CD4-positive, alpha-beta memory T cell (primary cell): ENCODE results near the gene PRSS57. TPM values are rescaled to one million over a fixed set of nuclear protein-coding genes. Genes with fewer than 3 reads are reported as not detected.

Experiments
- CTCF ChIA-PET: fragments of 350-600 bp; sonication (Branson Sonifier 250); formaldehyde crosslinking; loops from one replicate; lab custom pipeline; 2021; ENCODE audit warnings: inconsistent platforms; ENCODE audit not compliant: partially characterized antibody; lab: Charles Lee
- POLR2A ChIA-PET: fragments of 350-600 bp; sonication (Branson Sonifier 250); formaldehyde crosslinking; loops from one replicate; lab custom pipeline; 2021; ENCODE audit not compliant: partially characterized antibody; lab: Charles Lee
- DNase-seq, 5 donors: peaks; one replicate each; pipeline versions ENCODE4 v3.0.0 to v3.0.0-alpha.2; 2020 to 2022; ENCODE audit warnings: mixed read lengths in 1 of 5
- H3K27ac ChIP-seq: one replicate; pipeline ENCODE4 v1.7.0; 2013; ENCODE audit warnings: low read depth, low read length
- H3K27me3 ChIP-seq: 2 replicates; pipeline ENCODE4 v1.7.0; 2013; ENCODE audit warnings: mild to moderate bottlenecking, low read length, moderate library complexity; ENCODE audit not compliant: insufficient read depth
- H3K36me3 ChIP-seq: 2 replicates; pipeline ENCODE4 v1.7.0; 2013; ENCODE audit warnings: mild to moderate bottlenecking, low read length, moderate library complexity; ENCODE audit not compliant: insufficient read depth
- H3K4me1 ChIP-seq: 2 replicates; pipeline ENCODE4 v1.7.0; 2013; ENCODE audit warnings: mild to moderate bottlenecking, low read length, moderate library complexity; ENCODE audit not compliant: insufficient read depth
- H3K4me3 ChIP-seq, 2 donors: one replicate each; pipeline ENCODE4 v1.7.0; 2013; ENCODE audit warnings: low read length in 2 of 2, mild to moderate bottlenecking in 1 of 2
- H3K9me3 ChIP-seq, 2 donors: one replicate each; pipeline ENCODE4 v1.7.0; 2013; ENCODE audit warnings: low read length in 2 of 2, control low read depth in 1 of 2; ENCODE audit not compliant: control insufficient read depth in 1 of 2
- H3K27ac Mint-ChIP-seq, 7 donors: one replicate each; pipeline ENCODE4 v1.8.0; 2020 to 2021; ENCODE audit warnings: mixed read lengths in 7 of 7, mild to moderate bottlenecking in 6 of 7, inconsistent platforms in 3 of 7, moderate library complexity in 3 of 7
- H3K27me3 Mint-ChIP-seq, 2 donors: one replicate each; pipeline ENCODE4 v1.8.0; 2020 to 2021; ENCODE audit warnings: mixed read lengths in 2 of 2
- H3K36me3 Mint-ChIP-seq, 2 donors: one replicate each; pipeline ENCODE4 v1.8.0; 2020 to 2021; ENCODE audit warnings: mixed read lengths in 2 of 2, inconsistent platforms in 1 of 2, mild to moderate bottlenecking in 1 of 2
- H3K4me1 Mint-ChIP-seq, 4 donors: one replicate each; pipeline ENCODE4 v1.8.0; 2020 to 2021; ENCODE audit warnings: mixed read lengths in 4 of 4, mild to moderate bottlenecking in 1 of 4
- H3K4me3 Mint-ChIP-seq, 8 donors: one replicate each; pipeline ENCODE4 v1.8.0; 2020 to 2021; ENCODE audit warnings: mixed read lengths in 8 of 8, mild to moderate bottlenecking in 7 of 8, moderate library complexity in 6 of 8, inconsistent platforms in 3 of 8
- H3K9me3 Mint-ChIP-seq, 8 donors: one replicate each; pipeline ENCODE4 v1.8.0; 2020 to 2021; ENCODE audit warnings: mixed read lengths in 8 of 8, mild to moderate bottlenecking in 5 of 8, inconsistent platforms in 3 of 8, moderate library complexity in 1 of 8
- intact Hi-C: fragments of 100-400 bp; cut with micrococcal nuclease; formaldehyde crosslinking; loops from one replicate; pipeline ENCODE4 v1.15.1; 2023
- polyA plus RNA-seq, 2 donors: library from polyadenylated mRNA; unstranded; fragments of 300-500 nt; fragmentation: Illumina TruSeq; gene quantifications; one replicate each; pipeline ENCODE4 v1.2.3, GENCODE V29; 2021
- total RNA-seq, 2 experiments: library from RNA; stranded (reverse); gene quantifications; one replicate each; pipeline ENCODE4 v1.2.3, GENCODE V29; 2021

Gene PRSS57
- total and polyA plus RNA-seq, 4 experiments from 2014 or later = not detected

DNA sequence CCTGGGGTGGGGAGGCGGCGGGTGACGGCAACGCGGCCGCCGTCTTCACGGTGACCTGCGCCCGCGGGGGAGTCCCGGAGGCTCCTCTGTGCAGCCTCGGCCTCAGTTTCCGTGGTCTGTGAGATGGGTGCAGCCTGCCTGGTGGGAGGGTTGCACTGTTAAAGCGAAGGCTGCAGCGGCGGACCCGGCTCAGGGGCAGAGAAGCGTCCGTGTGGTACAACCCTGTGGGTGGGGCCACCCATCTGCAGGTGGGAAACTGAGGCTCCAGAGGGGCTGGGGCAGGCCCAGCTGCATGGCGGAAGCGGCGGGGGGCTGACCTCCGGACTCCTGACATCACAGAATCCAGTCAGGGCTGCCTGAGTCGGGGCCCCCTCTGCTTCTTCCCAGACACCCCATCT is 55.1 kb downstream of the PRSS57 start:
- no peak for DNase-seq
- ChIA-PET POLR2A (interaction anchor here (1.2 to 1.6 kb wide), 2 partner anchors 9 to 21 kb away, joined by 3 to 8 read pairs; no protein-coding TSS in a partner anchor), CTCF (no interaction called here)
- no peak overlapping the region for H3K4me3 ChIP-seq
- intact Hi-C loops = no loop called here
- H3K27me3 ChIP-seq = no peaks in the 10 kb centered on the region
- peak overlapping the region in 2 of 7 donors; percentile 69 to 95 for H3K27ac Mint-ChIP-seq
- H3K4me1 Mint-ChIP-seq = peaks cover 4 to 15% (median 6%) of the 10 kb centered on the region in 4 donors
- H3K27ac ChIP-seq = no peak overlapping the region
- H3K36me3 ChIP-seq = no peaks in the 10 kb centered on the region
- peaks cover 1 to 3% of the 10 kb centered on the region in 2 donors for H3K36me3 Mint-ChIP-seq
- peak overlapping the region in 1 of 8 donors; percentile 45 for H3K4me3 Mint-ChIP-seq
- peaks cover 0 to 3% (median 0%) of the 10 kb centered on the region in 8 donors for H3K9me3 Mint-ChIP-seq
- H3K9me3 ChIP-seq = no peaks in the 10 kb centered on the region
- peaks cover 12% of the 10 kb centered on the region for H3K4me1 ChIP-seq
- no peaks in the 10 kb centered on the region for H3K27me3 Mint-ChIP-seq

DNA sequence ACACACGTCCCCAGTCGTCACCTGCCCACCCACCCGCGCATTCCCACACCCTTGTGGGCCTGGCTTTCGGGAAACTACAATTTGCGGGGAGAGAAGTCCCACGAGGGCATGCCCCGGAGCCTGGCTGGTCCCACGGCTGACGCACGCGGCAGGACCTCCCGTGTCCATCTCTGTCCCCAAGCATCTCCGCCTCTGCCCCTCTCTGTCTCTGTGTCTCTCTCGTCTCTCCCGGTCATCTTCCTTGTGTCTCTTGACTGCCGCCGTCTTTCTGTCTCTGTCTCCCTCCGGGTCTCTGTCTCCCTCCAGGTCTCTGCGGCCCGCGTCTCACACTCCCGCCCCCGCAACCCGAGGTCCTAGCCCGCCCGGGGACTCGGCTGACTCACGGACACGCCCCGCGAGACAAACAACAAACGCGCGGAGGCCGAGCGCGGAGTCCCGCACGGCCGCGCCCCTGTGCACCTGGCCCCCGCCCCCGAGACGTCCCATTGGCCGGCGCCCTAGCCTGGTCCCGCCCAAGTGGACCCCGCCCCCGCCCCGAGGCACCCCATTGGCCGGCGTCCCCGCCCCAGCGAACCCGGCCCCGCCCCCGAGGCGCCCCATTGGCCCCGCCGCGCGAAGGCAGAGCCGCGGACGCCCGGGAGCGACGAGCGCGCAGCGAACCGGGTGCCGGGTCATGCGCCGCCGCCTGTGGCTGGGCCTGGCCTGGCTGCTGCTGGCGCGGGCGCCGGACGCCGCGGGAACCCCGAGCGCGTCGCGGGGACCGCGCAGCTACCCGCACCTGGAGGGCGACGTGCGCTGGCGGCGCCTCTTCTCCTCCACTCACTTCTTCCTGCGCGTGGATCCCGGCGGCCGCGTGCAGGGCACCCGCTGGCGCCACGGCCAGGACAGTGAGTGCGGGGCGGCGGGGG is 55.7 kb downstream of the PRSS57 start, which contains the start of gene FGF22:
TSS of gene FGF22 (plus strand) at position 627 of the 908 bp plus-strand sequence. CDS start at position 674, 47 bp downstream.
- peaks cover 4 to 15% (median 6%) of the 10 kb centered on the region in 4 donors for H3K4me1 Mint-ChIP-seq
- intact Hi-C loops = loop anchor here (2.0 to 10.0 kb wide), 2 partner anchors 21 to 125 kb away; no protein-coding TSS in a partner anchor
- ChIA-PET CTCF (no interaction called here), POLR2A (interaction anchor here (0.6 to 1.6 kb wide), 4 partner anchors 9 to 629 kb away, joined by 3 to 8 read pairs (median 3); no protein-coding TSS in a partner anchor)
- Histone ChIP-seq H3K9me3 (no peaks in the 10 kb centered on the region), H3K4me3 (peak within 1 kb of the TSS; percentile 52 to 63), H3K27ac (peak within 1 kb of the TSS; percentile 15), H3K36me3 (no peaks in the 10 kb centered on the region), H3K4me1 (peaks cover 12% of the 10 kb centered on the region), H3K27me3 (no peaks in the 10 kb centered on the region)
- peak; percentile 91 to 95 (median 92) for DNase-seq
- H3K27ac Mint-ChIP-seq = peak within 1 kb of the TSS; percentile 89 to 95 (median 94)
- peaks cover 0 to 3% (median 0%) of the 10 kb centered on the region in 8 donors for H3K9me3 Mint-ChIP-seq
- peaks cover 0 to 1% of the 10 kb centered on the region in 2 donors for H3K36me3 Mint-ChIP-seq
- peak within 1 kb of the TSS; percentile 83 to 93 (median 88) for H3K4me3 Mint-ChIP-seq
- H3K27me3 Mint-ChIP-seq = no peaks in the 10 kb centered on the region

DNA sequence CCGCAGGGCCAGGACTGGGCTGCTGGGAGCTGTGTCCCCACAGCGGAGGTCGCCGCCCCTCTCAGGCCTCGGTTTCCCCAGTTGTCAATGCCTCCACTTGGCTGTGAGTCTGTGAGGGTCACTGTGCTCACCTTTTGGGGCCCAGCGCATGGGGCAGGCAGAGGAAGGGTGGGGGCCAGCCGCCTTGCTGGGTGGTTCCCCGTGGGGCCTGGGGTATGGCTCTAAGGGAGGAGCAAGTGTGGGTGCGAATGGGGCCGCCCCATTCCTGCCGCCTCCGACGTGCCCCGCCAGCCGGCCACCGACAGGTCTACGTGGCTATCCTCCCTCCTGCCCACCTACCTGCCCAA is 56.4 kb downstream of the PRSS57 start:
- peak overlapping the region; percentile 83 to 93 (median 88) for H3K4me3 Mint-ChIP-seq
- H3K27ac ChIP-seq = peak overlapping the region; percentile 15
- H3K36me3 Mint-ChIP-seq = peaks cover 0 to under 1% of the 10 kb centered on the region in 2 donors
- peaks cover 0 to 3% (median 0%) of the 10 kb centered on the region in 8 donors for H3K9me3 Mint-ChIP-seq
- peak overlapping the region in 3 of 7 donors; percentile 89 to 94 (median 92) for H3K27ac Mint-ChIP-seq
- H3K36me3 ChIP-seq = no peaks in the 10 kb centered on the region
- CTCF ChIA-PET = no interaction called here
- no peak for DNase-seq
- H3K9me3 ChIP-seq = no peaks in the 10 kb centered on the region
- H3K27me3 ChIP-seq = no peaks in the 10 kb centered on the region
- no peaks in the 10 kb centered on the region for H3K27me3 Mint-ChIP-seq
- peaks cover 17% of the 10 kb centered on the region for H3K4me1 ChIP-seq
- intact Hi-C loops = loop anchor here (2.0 to 10.0 kb wide), 2 partner anchors 22 to 124 kb away; no protein-coding TSS in a partner anchor
- POLR2A ChIA-PET = interaction anchor here (0.9 kb wide), 1 partner anchor 630 kb away, joined by 3 read pairs; no protein-coding TSS in a partner anchor
- peaks cover 4 to 18% (median 8%) of the 10 kb centered on the region in 4 donors for H3K4me1 Mint-ChIP-seq
- H3K4me3 ChIP-seq = peak overlapping the region; percentile 52 to 63

Other genes starting within 250 kb of the PRSS57 start
- gene SHC2, start 234.4 kb downstream of the PRSS57 start, total RNA-seq = under 1 TPM; 0.55 to 0.64 TPM
- gene SHC2, start 234.4 kb downstream of the PRSS57 start, polyA plus RNA-seq = not detected
- 1 to 10 TPM; 1.5 to 1.9 TPM for gene MADCAM1, start 199.0 kb downstream of the PRSS57 start, total RNA-seq
- gene MADCAM1, start 199.0 kb downstream of the PRSS57 start, polyA plus RNA-seq = under 1 TPM; 0.11 to 0.24 TPM
- gene TPGS1, start 188.0 kb downstream of the PRSS57 start, total RNA-seq = 10 to 100 TPM; 31.8 to 32.0 TPM
- gene TPGS1, start 188.0 kb downstream of the PRSS57 start, polyA plus RNA-seq = 10 to 100 TPM; 22.2 to 37.6 TPM
- gene CDC34, start 163.7 kb downstream of the PRSS57 start, total RNA-seq = 10 to 100 TPM; 44.4 to 46.6 TPM
- gene CDC34, start 163.7 kb downstream of the PRSS57 start, polyA plus RNA-seq = 10 to 100 TPM; 26.7 to 44.0 TPM
- gene GZMM, start 151.4 kb downstream of the PRSS57 start, total RNA-seq = 10 to 100 TPM; 25.5 to 28.7 TPM
- 100 to 1,000 TPM in 1 of 2 donors, 10 to 100 TPM in 1; 82.1 to 122 TPM for gene GZMM, start 151.4 kb downstream of the PRSS57 start, polyA plus RNA-seq
- 100 to 1,000 TPM; 150 to 151 TPM for gene BSG, start 122.9 kb downstream of the PRSS57 start, total RNA-seq
- 100 to 1,000 TPM; 332 to 346 TPM for gene BSG, start 122.9 kb downstream of the PRSS57 start, polyA plus RNA-seq
- 1 to 10 TPM; 2.5 to 2.9 TPM for gene HCN2, start 105.6 kb downstream of the PRSS57 start, total RNA-seq
- not detected for gene HCN2, start 105.6 kb downstream of the PRSS57 start, polyA plus RNA-seq
- 100 to 1,000 TPM in 1 of 2 experiments, 10 to 100 TPM in 1; 98.9 to 103 TPM for gene POLRMT, start 61.9 kb downstream of the PRSS57 start, total RNA-seq
- gene POLRMT, start 61.9 kb downstream of the PRSS57 start, polyA plus RNA-seq = 10 to 100 TPM; 31.6 to 58.4 TPM
- 1 to 10 TPM; 1.8 to 1.9 TPM for gene FGF22, start 55.6 kb downstream of the PRSS57 start, total RNA-seq
- not detected for gene FGF22, start 55.6 kb downstream of the PRSS57 start, polyA plus RNA-seq
- gene RNF126, start 32.2 kb downstream of the PRSS57 start, total RNA-seq = 100 to 1,000 TPM; 105 to 112 TPM
- gene RNF126, start 32.2 kb downstream of the PRSS57 start, polyA plus RNA-seq = 10 to 100 TPM; 82.3 to 95.6 TPM
- 1 to 10 TPM; 2.9 to 3.4 TPM for gene FSTL3, start 19.1 kb downstream of the PRSS57 start, total RNA-seq
- 1 to 10 TPM; 2.0 to 2.1 TPM for gene FSTL3, start 19.1 kb downstream of the PRSS57 start, polyA plus RNA-seq
- not detected for gene PALM, start 13.5 kb upstream of the PRSS57 start, total RNA-seq
- gene PALM, start 13.5 kb upstream of the PRSS57 start, polyA plus RNA-seq = not detected
- not detected for gene MISP, start 55.7 kb upstream of the PRSS57 start, total RNA-seq
- not detected for gene MISP, start 55.7 kb upstream of the PRSS57 start, polyA plus RNA-seq
- gene PTBP1, start 102.0 kb upstream of the PRSS57 start, total RNA-seq = 100 to 1,000 TPM; 315 TPM
- 100 to 1,000 TPM in 1 of 2 donors, 10 to 100 TPM in 1; 67.7 to 177 TPM for gene PTBP1, start 102.0 kb upstream of the PRSS57 start, polyA plus RNA-seq
- not detected for gene PLPPR3, start 126.5 kb upstream of the PRSS57 start, total RNA-seq
- not detected for gene PLPPR3, start 126.5 kb upstream of the PRSS57 start, polyA plus RNA-seq
- gene AZU1, start 132.4 kb upstream of the PRSS57 start, total RNA-seq = not detected
- not detected for gene AZU1, start 132.4 kb upstream of the PRSS57 start, polyA plus RNA-seq
- not detected for gene PRTN3, start 145.5 kb upstream of the PRSS57 start, total RNA-seq
- gene PRTN3, start 145.5 kb upstream of the PRSS57 start, polyA plus RNA-seq = not detected
- gene ELANE, start 156.9 kb upstream of the PRSS57 start, total RNA-seq = not detected
- gene ELANE, start 156.9 kb upstream of the PRSS57 start, polyA plus RNA-seq = not detected
- gene CFD, start 164.2 kb upstream of the PRSS57 start, total RNA-seq = 1 to 10 TPM in 1 of 2 experiments, under 1 TPM in 1; 0.91 to 1.1 TPM
- gene CFD, start 164.2 kb upstream of the PRSS57 start, polyA plus RNA-seq = 1 to 10 TPM in 1 of 2 donors, not detected in 1; 4.8 TPM
- gene MED16, start 197.7 kb upstream of the PRSS57 start, total RNA-seq = 10 to 100 TPM; 68.3 to 71.7 TPM
- 100 to 1,000 TPM in 1 of 2 donors, 10 to 100 TPM in 1; 48.6 to 125 TPM for gene MED16, start 197.7 kb upstream of the PRSS57 start, polyA plus RNA-seq
- gene RNU6-9, start 198.0 kb upstream of the PRSS57 start, total RNA-seq = not detected
- gene RNU6-9, start 198.0 kb upstream of the PRSS57 start, polyA plus RNA-seq = not detected
- 100 to 1,000 TPM; 153 to 160 TPM for gene R3HDM4, start 217.8 kb upstream of the PRSS57 start, total RNA-seq
- gene R3HDM4, start 217.8 kb upstream of the PRSS57 start, polyA plus RNA-seq = 100 to 1,000 TPM; 203 to 230 TPM
- 1 to 10 TPM in 1 of 2 experiments, under 1 TPM in 1; 0.79 to 1.2 TPM for gene KISS1R, start 221.9 kb upstream of the PRSS57 start, total RNA-seq
- under 1 TPM; 0.59 TPM for gene KISS1R, start 221.9 kb upstream of the PRSS57 start, polyA plus RNA-seq
- gene ARID3A, start 230.6 kb upstream of the PRSS57 start, total RNA-seq = 1 to 10 TPM; 9.2 to 9.6 TPM
- 1 to 10 TPM in 1 of 2 donors, under 1 TPM in 1; 0.27 to 1.1 TPM for gene ARID3A, start 230.6 kb upstream of the PRSS57 start, polyA plus RNA-seq